NT2/D1 (cell line): ENCODE measurements around the gene LDLRAD2.
"Not testable (repeated sequence)": the region's sequence is repeated elsewhere in the genome, so short reads cannot be mapped to it uniquely, and the experiment has no call there.

Experiments used
- DNase-seq: peaks from one replicate; pipeline ENCODE4 v3.0.0-alpha.2; 2011; ENCODE audit warnings: low read depth, low spot score
- H3K27me3 ChIP-seq: 2 replicates; pipeline ENCODE4 v1.6.0; 2011; ENCODE audit warnings: mild to moderate bottlenecking; ENCODE audit not compliant: insufficient read length, insufficient read depth
- H3K36me3 ChIP-seq: 2 replicates; pipeline ENCODE4 v1.6.1; 2011; ENCODE audit warnings: mild to moderate bottlenecking, low read length, mixed read lengths; ENCODE audit not compliant: insufficient read depth, insufficient read length
- H3K4me1 ChIP-seq: 2 replicates; pipeline ENCODE4 v1.5.1; 2011; ENCODE audit not compliant: insufficient read depth, insufficient read length
- H3K4me3 ChIP-seq: 2 replicates; pipeline ENCODE4 v1.5.1; 2011; ENCODE audit warnings: low read depth; ENCODE audit not compliant: insufficient read length
- H3K9ac ChIP-seq: 2 replicates; pipeline ENCODE4 v1.6.0; 2011; ENCODE audit warnings: low read depth; ENCODE audit not compliant: insufficient read length
- H3K9me3 ChIP-seq: 2 replicates; pipeline ENCODE4 v1.5.1; 2011; ENCODE audit warnings: mild to moderate bottlenecking, low read length; ENCODE audit not compliant: insufficient read depth
- SUZ12 ChIP-seq: IDR thresholded peaks from 2 replicates; pipeline ENCODE4 v1.6.1; 2011; ENCODE audit not compliant: insufficient read length, insufficient read depth; ENCODE audit errors: extremely low read depth
- YY1 ChIP-seq: IDR thresholded peaks from 2 replicates; pipeline ENCODE4 v1.6.1; 2011; ENCODE audit not compliant: insufficient read length, insufficient read depth
- ZNF274 ChIP-seq: IDR thresholded peaks from 2 replicates; pipeline ENCODE4 v1.6.1; 2011; ENCODE audit warnings: mild to moderate bottlenecking, low read depth, low read length

Gene LDLRAD2

GRCh38 chr1:21781815-21782348 is 30.2 kb upstream of the LDLRAD2 start:
- peak overlapping the region; percentile 98 for H3K9ac ChIP-seq
- H3K36me3 ChIP-seq = no peaks in the 10 kb centered on the region
- no peak for DNase-seq
- peaks cover 4% of the 10 kb centered on the region; the same call in 1 of the 2 replicates for H3K9me3 ChIP-seq
- no peaks in the 10 kb centered on the region for H3K4me1 ChIP-seq
- H3K4me3 ChIP-seq = peak overlapping the region; percentile 96
- H3K27me3 ChIP-seq = no peaks in the 10 kb centered on the region
- no peak for TF ChIP-seq YY1
- no peak for TF ChIP-seq SUZ12
- no peak for TF ChIP-seq ZNF274

- H3K4me1 ChIP-seq = no peaks in the 10 kb centered on the region
- peaks cover 9% of the 10 kb centered on the region; the same call in 1 of the 2 replicates for H3K9me3 ChIP-seq
- H3K4me3 ChIP-seq = peak overlapping the region; percentile 96
- H3K36me3 ChIP-seq = no peaks in the 10 kb centered on the region
- TF ChIP-seq YY1 (no peak), ZNF274 (no peak), SUZ12 (no peak)
- peak overlapping the region; percentile 98 for H3K9ac ChIP-seq
- no peaks in the 10 kb centered on the region for H3K27me3 ChIP-seq
- DNase-seq = no peak
These were observed 29.7 kb upstream of the LDLRAD2 start for GRCh38 chr1:21782349-21782867.

- Histone ChIP-seq H3K4me3 (peak within 1 kb of the TSS; percentile 96), H3K9me3 (peaks cover 12% of the 10 kb centered on the region; the same call in 1 of the 2 replicates), H3K36me3 (no peaks in the 10 kb centered on the region), H3K4me1 (no peaks in the 10 kb centered on the region), H3K9ac (peak within 1 kb of the TSS; percentile 98), H3K27me3 (no peaks in the 10 kb centered on the region)
- TF ChIP-seq YY1 (no peak), ZNF274 (no peak), SUZ12 (no peak)
- DNase-seq = peak; percentile 85
These were observed 29.0 kb upstream of the LDLRAD2 start, which contains the start of gene USP48 for GRCh38 chr1:21782868-21783678. Gene USP48, minus strand, starts transcription at chr1:21783149. Its CDS starts 192 bp downstream, at chr1:21782957.

GRCh38 chr1:21783679-21784603 is 28.1 kb upstream of the LDLRAD2 start:
- Histone ChIP-seq H3K9ac (peak overlapping the region; percentile 98), H3K9me3 (peaks cover 12% of the 10 kb centered on the region; the same call in 1 of the 2 replicates), H3K4me3 (peak overlapping the region; percentile 96), H3K27me3 (no peaks in the 10 kb centered on the region), H3K36me3 (no peaks in the 10 kb centered on the region), H3K4me1 (no peaks in the 10 kb centered on the region)
- TF ChIP-seq SUZ12 (no peak), YY1 (no peak)
- DNase-seq = peak; percentile 89

GRCh38 chr1:21785764-21786163 is 26.3 kb upstream of the LDLRAD2 start:
- H3K9me3 ChIP-seq = peaks cover 12% of the 10 kb centered on the region; the same call in 1 of the 2 replicates
- H3K4me1 ChIP-seq, H3K27me3 ChIP-seq, H3K36me3 ChIP-seq, H3K4me3 ChIP-seq, H3K9ac ChIP-seq, DNase-seq: not testable (repeated sequence)

GRCh38 chr1:21786640-21787039 is 25.4 kb upstream of the LDLRAD2 start:
- H3K27me3 ChIP-seq = no peaks in the 10 kb centered on the region
- H3K9me3 ChIP-seq = peaks cover 12% of the 10 kb centered on the region; the same call in 1 of the 2 replicates
- no peak overlapping the region for H3K4me3 ChIP-seq
- H3K4me1 ChIP-seq = no peaks in the 10 kb centered on the region
- TF ChIP-seq ZNF274 (no peak), SUZ12 (no peak), YY1 (no peak)
- no peaks in the 10 kb centered on the region for H3K36me3 ChIP-seq
- H3K9ac ChIP-seq = no peak overlapping the region
- DNase-seq = no peak

GRCh38 chr1:21793104-21793503 is 19.0 kb upstream of the LDLRAD2 start:
- TF ChIP-seq SUZ12 (no peak), YY1 (no peak), ZNF274 (no peak)
- Histone ChIP-seq H3K4me3 (no peak overlapping the region), H3K27me3 (no peaks in the 10 kb centered on the region), H3K9ac (no peak overlapping the region), H3K36me3 (no peaks in the 10 kb centered on the region), H3K9me3 (peaks cover 12% of the 10 kb centered on the region; the same call in 1 of the 2 replicates), H3K4me1 (no peaks in the 10 kb centered on the region)
- DNase-seq = no peak
